A375 (cell line): ENCODE results near the gene GPER1. TPM values are rescaled to one million over a fixed set of nuclear protein-coding genes. Genes with fewer than 3 reads are reported as not detected.

ENCODE experiments used
- total RNA-seq: library from RNA; depleted of rRNA; stranded (reverse); fragments of >200 nt; shearing (Covaris generic); gene quantifications from 2 replicates; pipeline ENCODE4 v1.2.3, GENCODE V29; 2014; rRNA removed

Gene GPER1
- total RNA-seq: 0.30 and 0.48 TPM in 2 replicates

GRCh38 chr7:1087952-1088920 lies at the start of gene GPER1:
Gene GPER1 (plus strand): TSS chr7:1088113. CDS start chr7:1091729, 3,616 bp downstream.

GRCh38 chr7:1044189-1045068 lies 43.5 kb upstream of the GPER1 start, which contains the start of gene GPR146:
Gene GPR146 (plus strand): TSS chr7:1044546. CDS start chr7:1057516, 12,970 bp downstream.

Other genes with a start within 250 kb of the GPER1 start
- gene GET4, start 211.6 kb upstream of the GPER1 start, total RNA-seq: 46.4 and 57.3 TPM in 2 replicates
- 1.2 and 5.7 TPM in 2 replicates for gene ADAP1, start 133.4 kb upstream of the GPER1 start, total RNA-seq
- gene COX19, start 112.6 kb upstream of the GPER1 start, total RNA-seq: 13.1 and 14.7 TPM in 2 replicates
- gene CYP2W1, start 104.9 kb upstream of the GPER1 start, total RNA-seq: not detected in 2 replicates
- 1.7 and 1.8 TPM in 2 replicates for gene GPR146, start 43.6 kb upstream of the GPER1 start, total RNA-seq
- gene ZFAND2A, start 72.1 kb downstream of the GPER1 start, total RNA-seq: 28.4 and 29.2 TPM in 2 replicates
- gene UNCX, start 144.8 kb downstream of the GPER1 start, total RNA-seq: not detected in 2 replicates